CD4-positive, alpha-beta T cell treated with Interleukin-15 for 1 hour (primary cell): ENCODE measurements around the gene GRIN3A.
A peak's percentile ranks its signal among the peaks of the same experiment; 100 is the strongest.
"Not testable (repeated sequence)": the region's sequence is repeated elsewhere in the genome, so short reads cannot be mapped to it uniquely, and the experiment has no call there.

ENCODE experiments used
- DNase-seq: peaks from one replicate; pipeline ENCODE4 v3.0.0-alpha.2; 2020

The GRIN3A gene

DNA sequence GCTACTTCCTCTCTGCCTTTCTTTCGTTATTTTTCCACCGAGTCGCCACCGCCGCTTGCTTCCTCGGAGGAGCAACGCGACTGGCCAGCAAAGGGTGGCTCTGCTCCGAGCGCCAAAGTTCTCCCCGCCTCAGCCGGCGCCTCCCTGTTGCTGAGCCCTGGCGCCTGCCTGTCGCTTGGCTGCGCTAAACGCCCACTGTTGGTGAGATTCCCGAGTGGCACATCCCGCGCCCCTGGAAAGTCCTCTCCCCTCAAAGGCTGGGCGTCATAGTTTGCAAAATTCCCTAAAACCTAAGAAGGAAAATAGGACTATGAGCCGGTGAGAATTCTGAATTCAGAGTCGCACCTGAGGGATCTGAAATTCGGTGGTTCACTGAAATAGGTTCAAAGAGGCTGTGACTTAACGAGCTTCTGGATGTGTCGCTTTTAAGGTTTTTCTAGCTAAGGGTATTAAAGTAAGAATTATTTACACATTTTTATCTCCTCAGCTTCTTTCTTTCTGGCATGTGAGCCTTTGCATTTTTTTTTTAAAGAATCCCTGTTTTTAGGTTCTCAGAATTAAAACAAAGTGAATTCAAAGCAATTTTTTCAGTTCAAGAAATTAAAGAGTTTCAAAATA, at the start of gene GRIN3A:
Gene GRIN3A (minus strand): TSS at position 82 of the 618 bp plus-strand sequence. CDS start 668 bp downstream, outside the sequence.
- DNase-seq = no peak

DNA sequence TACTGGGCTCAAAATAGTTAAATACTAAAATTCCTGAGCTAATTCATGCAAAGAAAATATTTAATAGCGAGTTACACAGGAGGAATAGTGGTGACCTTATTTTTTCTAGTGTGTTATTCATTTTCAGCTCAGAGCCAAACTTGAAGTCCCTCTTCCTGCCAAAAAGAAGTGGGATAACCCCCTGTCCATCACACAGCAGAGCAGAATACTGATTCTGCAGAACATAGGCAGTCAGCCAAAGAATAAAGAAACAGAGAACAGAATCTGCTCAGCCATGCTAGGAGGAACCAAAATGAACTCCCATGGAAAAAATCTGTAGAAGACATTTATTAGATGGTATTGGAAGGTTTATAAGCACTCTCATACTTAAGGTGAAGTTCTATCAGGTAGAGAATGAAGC, 49.4 kb upstream of the GRIN3A start:
- no peak for DNase-seq

GRCh38 chr9:101778332-101778731, 39.9 kb upstream of the GRIN3A start:
- DNase-seq = no peak

DNA sequence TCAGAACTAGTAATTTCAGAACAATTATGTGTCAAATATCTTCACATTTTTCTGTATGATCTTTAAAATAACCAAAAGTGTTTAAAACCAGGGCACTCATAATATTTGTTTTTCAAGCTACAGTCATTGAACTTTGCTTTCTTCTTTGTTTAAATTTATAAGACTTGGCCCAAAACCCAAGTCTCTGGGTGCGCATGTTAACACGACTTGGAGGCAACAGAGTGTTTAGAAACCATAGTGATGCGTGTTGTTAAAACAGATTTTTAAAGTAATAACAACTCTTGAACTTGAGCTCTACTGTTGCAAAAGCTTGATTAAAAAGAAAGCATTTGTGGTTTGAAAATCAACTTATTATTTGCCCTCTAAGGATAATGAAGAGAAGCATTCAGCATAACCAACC, 26.0 kb upstream of the GRIN3A start:
- no peak for DNase-seq

DNA sequence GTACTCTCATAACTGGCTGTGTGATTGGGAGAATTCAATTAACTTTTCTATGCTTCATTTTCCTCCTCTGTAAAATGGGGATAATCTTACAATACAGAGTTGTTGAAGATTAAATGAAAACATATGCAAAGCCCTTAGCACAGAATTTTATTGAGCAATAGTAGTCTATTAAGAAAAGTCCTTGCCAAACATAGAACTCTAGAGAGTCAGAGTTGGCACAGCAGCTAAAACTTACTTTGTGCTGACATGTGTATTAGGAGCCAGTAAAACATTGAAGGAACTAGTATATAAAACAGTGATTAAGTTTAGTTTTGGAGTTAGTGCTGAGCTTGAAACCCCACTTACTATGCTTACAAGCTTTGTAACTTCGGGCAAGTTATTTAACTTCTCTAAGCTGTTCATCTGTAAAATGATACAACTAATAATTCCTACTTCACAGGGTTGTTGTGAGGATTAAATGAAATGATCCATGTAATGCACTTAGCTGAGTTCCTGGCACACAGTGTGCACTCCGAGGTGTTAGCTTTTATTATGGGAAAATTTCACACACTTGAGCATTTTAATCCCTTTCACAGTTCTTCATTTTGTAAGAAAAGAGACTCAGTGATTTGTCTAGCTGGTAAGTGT, 20.0 kb upstream of the GRIN3A start:
- no peak for DNase-seq

GRCh38 chr9:101753716-101754115, 15.3 kb upstream of the GRIN3A start:
- no peak for DNase-seq

DNA sequence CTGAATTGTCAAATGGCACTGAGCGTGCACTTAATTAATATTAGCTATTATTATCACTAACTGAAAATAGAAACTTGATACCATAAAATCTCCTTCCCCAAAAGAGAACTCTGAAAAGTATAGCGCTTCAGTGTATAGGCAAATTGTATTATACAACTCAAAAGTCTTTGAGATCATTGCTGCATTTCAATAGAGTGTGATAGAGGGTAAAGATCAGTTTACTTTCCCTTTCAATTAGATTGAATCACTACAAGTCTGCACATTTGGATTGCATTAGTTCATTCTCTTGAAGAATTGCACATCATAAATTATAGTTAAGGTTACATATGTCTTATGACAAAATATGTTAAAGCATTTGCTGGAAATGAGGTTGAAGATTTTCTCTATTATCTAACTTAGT, 13.4 kb upstream of the GRIN3A start:
- DNase-seq = no peak

DNA sequence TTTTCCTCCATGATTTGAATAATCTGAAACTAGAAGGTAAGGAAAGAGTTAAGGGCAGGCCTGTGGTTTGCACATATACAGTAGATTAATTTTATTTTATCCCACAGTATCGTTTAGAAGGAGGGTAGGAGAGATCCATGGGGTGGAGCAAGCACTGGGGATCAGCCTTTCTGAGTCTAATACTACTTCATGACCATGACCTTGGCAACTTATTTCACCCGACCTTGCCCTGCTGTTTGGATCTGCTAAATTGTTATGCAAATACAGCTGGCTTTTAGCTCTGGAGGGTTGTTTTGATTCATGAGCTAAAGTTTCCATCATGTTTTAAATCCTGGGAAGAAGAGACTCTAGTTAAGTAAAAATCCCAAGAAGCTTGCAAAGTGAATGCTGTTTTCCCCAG, 864 bp upstream of the GRIN3A start:
- DNase-seq = no peak

DNA sequence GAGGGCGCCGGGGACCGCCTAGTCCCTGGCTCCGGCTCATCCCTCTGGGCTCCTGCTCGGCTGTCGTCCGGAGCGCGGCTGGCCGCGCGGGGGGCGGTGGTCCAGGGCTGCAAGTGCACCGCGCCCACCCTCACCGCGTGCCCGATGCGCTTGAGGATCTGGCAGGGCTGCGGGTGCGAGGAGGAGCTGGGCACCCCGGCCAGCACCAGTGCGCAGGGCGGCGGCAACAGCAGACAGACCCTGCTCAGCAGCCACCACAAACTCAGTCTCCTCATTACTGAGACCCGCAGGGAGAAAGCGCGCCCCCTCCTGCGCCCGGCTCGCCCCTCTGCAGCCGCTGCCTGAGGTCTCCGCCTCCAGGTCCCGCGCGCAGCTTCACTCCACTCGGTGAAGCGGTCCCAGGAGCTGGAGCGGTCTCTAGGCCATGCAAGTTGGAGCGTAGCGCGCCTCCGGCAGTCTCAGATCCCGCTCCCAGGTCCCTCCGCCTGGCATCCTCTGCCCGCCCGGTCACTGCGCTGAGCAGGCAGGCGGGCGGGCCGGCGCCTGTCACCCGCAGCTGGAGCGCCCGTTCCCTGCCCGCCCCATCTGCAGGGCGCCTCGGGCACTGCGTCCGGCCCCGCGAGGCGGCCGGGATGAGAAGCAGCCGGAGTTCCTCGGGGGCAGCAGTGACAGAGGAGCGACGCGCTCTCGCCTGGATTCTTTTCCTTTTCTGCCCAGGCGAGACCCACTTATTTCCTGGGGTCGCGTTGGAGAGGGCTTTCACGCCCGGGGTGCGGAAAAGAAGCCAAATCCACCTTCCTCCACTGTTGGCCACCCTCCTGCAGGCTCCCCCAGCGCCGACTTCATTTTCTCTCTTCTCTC, 512 bp downstream of the GRIN3A start:
- no peak for DNase-seq

DNA sequence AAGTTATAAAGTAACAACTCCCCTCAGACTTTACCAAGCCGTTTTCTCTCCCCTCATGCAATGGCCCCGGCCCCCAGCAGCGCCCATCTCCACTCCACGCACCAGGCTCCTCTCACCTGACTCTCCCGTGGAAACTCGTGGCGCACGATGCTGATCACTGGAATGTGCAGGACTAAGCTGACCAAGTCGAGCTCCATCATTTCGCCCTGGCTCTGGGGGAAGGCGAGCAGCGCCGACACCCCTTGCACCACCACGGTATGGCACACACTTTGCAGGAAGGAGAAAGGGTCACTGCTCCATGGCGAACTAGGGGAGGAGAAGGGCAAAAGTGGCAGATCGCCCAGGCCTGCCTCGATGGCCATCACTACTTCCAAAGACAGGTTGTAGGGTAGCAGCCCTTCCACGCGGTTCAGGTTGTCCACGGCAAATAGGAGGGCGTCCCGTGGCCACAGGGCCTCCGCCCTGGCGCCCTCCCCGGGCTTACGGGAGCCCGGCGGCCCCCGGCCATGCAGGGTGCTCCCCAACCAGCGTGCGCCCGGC, 1.2 kb downstream of the GRIN3A start:
- DNase-seq = no peak

GRCh38 chr9:101736717-101737116, 1.7 kb downstream of the GRIN3A start:
- no peak for DNase-seq

- DNase-seq = no peak
Measured at GRCh38 chr9:101731429-101731828, 7.0 kb downstream of the GRIN3A start.

DNA sequence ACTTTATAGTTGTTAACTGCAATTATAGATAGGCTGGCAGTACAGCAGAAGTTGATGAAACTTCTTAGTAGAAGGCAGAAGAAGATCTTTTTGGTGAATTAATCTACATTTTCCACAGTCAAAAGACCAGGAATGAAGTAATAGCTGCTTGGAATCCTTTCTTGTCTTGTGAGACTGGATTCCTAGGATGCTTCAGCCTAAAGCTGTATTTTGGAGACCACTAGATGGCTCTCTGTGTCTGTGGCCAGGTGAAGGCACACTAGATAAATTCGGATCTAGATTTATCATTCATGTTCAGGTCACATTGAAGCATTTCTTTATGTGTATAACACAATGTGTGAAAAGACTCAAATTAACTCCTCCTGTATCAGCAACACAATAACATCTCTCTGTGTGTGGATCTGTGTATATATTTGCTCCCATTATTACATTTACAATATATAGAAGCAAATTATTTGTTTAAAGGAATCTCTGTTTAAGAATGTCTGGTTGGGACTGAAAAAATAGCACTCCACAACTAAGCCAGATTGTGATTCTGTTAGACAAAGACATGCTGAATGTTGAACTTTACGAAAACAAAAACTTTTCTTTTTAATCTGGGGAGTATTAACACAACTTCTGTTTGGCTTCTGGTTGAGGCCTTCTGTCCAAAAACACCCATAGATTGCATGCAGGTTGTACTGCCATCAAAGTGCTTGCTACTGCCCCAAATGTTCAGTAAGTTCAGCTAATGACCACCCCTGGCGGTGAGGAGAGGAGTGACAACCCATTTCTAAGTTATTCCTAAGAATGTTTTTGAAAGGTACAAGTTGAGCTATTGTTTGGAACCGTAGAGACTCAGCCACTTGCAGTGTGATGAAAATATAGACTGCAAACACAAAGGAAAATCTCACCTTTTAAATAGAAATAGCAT, 10.6 kb downstream of the GRIN3A start:
- DNase-seq = no peak

GRCh38 chr9:101724271-101724670, 14.2 kb downstream of the GRIN3A start:
- DNase-seq = not testable (repeated sequence)

GRCh38 chr9:101718192-101718591, 20.3 kb downstream of the GRIN3A start:
- DNase-seq = no peak

DNA sequence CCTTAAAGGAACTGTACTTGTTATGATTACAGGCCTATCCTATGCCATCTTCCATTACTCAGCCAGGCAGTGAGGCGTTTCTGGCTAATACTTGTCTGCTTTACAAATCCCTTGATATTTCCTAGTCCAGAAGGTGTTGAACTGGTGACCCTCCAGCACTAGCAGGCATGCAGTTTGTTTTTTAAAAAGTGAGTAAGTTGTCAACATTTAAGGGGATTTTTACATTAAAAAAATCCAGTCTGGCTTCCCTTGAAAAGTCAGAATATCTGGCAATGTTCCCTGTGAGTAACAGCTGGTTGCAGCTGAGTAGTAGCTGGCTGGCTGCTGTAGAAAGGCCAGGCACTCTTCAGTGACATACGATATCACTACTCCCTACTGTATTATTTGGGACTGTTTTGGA, 21.8 kb downstream of the GRIN3A start:
- DNase-seq = no peak

- DNase-seq = no peak
Measured at GRCh38 chr9:101711330-101711941, 27.0 kb downstream of the GRIN3A start.

DNA sequence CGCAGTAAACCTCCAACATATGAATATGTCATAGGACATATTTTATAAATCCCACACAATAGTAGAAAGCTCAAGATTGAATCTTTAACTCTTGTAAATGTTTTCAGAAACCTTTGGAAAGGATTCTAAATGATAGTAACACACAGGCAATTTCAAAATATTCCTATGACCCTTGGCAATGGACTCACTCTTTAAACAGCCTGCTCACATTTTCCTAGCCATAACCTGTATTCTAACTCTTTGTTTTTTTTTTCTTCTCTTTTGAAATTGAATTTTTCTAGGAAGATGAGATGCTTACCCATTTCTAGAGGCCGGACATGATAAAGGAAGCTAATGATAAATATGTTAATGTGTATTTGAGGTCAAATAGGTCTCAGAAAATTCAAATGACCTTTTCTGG, 29.6 kb downstream of the GRIN3A start:
- DNase-seq = no peak

DNA sequence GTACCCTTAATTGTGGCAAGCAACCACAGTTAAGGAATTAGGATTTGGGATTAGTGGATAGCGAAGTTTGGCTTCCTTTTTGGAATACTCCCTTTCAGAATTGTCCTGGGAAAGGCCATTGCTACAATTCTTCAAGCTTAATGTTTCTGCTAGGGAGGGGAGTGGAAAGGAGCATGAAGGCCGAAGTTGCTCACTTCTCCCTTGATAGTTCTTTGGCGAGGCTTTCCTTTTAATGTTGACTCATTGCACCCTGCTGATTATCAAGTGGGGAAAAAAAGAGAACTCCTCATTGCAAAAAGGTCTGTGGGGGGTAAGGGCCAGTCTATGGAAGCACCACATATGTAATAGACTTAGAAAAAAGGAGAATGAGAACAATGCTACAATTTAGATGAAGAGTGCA, 30.7 kb downstream of the GRIN3A start:
- DNase-seq = no peak

- DNase-seq = no peak
Measured at GRCh38 chr9:101706997-101707396, 31.4 kb downstream of the GRIN3A start.

- no peak for DNase-seq
Measured at GRCh38 chr9:101706261-101706798, 32.1 kb downstream of the GRIN3A start.

DNA sequence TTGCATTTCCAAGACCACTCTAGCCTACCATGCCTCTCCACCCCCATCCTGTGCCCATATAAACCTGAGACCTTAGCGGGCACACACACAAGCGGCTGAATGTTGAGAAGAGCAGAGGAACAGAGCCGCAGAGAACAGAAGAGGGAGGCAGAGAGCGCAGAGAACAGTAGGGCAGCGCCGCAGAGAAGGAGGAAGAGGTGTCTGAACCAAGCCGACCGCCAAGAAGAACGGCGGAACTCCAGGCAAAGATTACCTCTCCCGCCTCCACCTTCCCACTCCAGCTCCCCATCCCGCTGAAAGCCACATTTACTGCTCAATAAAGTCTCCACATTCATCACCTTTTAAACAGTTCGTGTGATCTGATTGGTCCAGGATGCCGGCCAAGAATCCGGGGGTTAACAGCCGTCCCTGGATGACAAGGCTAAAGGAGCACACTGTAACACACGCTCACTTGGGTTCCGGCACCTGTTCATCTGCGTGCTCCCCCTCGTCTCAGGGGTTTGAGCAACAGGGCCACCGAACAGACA, 33.2 kb downstream of the GRIN3A start:
- peak; percentile 16 for DNase-seq
